DMS114 treated with DMSO at 0.1 percent for 48 hours (cell line): Measurements from ENCODE around the gene HOXA5.

ENCODE experiments used
- DNase-seq: peaks from one replicate; lab custom pipeline; 2025; ENCODE audit not compliant: unreplicated experiment; lab: John Stamatoyannopoulos, UW

The HOXA5 gene

DNA sequence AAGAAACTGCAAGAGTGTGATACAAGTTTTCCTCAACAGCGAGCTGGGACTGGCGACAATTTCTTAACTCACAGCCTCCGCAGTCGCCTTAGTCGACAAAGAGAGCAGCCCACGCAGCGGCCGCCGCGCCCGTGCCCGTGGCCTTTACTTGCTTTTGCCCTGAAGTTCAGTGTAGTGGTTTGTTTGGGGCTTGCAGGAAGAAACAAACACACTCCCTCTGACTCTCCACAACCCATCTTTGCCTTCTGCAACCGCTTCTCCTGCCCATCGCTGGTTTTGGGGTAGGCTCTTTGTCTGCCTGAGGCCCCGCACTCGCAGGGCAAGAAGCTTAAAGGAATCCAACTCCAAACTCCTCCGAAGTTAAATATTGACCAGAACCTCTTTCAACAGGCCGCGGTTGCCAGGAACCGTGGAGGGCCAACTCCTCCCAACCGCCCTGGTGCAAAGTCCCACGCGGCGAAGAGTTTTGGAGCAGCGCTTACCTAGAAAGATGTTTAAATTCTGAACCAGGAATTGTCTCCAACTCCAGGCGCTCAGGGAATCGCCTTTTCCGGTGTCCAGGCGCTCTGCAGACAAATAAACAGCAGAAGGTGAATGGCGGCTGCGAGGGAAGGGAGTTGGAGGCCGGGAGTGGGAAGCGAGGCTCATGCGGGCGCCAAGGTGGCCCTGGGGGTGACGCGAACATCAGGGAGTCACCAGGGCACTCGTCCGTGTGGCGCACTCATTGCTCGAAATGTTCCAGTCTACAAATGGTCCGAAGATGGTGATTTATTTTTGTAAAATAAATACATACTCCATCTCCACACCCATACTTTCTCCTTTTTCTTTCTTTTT is 21.2 kb downstream of the HOXA5 start:
- DNase-seq: no peak

GRCh38 chr7:27121684-27122076 is 21.8 kb downstream of the HOXA5 start:
- no peak for DNase-seq

GRCh38 chr7:27119412-27119911 is 24.0 kb downstream of the HOXA5 start:
- no peak for DNase-seq

DNA sequence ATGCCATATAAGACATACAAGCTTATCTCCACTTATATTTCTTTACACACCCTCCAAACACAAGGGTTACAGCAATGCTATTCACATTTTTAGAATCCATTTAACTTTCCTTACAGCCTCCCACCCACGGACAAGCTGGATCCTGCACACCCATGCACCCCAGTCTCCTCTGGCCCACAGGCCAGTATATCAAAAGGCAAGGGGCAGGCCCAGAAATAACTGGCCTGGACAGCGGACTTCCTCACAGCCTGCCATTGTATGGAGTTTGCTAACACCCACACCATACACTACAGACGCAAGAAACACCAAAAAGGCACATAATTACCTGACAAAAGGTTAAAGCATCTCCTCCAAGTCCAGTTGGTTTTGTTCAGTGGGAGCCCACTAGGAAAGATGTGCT is 24.9 kb downstream of the HOXA5 start:
- DNase-seq: no peak

DNA sequence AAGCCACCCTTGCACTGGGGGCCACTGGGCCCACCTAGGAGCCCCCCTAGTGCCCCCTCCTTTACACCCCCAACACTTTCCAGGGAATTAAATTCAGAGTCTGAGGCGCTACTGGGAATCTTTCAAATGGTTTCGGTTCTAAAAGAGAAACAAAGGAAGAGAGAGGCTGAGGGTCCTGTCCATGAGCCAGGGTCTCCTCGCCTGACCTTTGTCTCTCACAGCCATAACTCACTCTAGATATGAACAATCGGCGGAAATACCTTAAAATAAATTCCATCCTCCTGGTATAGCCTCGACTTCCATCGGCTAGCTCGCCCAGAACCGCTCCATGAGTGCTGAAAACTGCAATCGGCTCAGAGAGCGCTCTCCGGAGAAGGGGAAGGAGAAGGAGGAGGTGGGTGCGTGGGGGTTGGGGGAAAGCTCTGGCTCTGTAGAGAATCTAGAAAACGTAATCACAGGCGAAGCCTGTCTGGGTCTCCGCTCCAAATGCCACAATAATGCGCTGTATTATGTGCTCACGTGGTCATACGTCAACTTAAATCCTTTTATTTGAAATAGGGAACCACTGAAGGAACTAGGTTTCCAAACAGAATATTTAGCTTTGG is 25.5 kb downstream of the HOXA5 start:
- DNase-seq: no peak

DNA sequence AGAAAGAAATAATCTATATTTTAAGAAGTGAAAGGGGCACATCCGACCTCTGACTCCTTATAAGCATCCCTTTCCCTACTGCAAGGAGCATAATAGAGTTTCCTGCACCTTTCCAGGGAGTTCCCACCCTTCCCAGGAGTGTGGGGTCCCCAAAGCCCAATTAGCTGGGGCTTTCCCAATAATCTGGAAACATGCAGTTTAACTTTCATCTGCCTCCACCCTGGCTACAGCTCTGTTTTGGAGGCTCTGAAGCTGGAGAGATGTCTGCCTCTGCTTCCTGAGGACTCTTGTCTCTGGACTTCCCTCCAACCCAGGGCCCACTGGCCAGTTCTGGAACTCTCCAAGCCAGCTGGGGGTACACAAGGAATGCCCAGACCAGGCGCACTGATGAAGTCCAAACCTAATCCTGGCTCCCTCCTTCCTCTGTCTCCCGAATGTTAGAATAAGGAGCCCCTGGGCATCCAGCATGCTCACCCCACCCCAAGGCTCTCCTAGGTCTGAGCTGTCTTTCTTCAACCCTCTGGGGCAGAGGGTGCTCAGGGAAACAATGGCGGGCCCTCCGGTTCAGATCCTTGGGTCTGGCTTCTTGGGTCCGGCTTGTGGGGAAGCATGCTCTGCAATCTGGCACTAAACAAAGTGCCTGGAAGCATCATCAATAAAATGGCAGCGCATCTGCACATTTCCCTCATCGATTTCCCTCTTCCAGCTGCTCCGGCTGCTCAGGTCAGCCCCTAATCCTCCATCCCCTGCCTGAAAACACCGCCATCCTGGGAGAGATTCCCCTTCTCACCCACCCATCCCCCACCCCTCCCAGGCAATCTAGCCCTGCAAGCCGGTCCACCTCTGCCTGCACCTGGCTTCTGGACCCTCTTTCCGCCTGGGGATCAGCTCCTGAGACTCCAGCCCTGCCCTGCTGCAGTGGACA is 26.3 kb downstream of the HOXA5 start:
- DNase-seq: no peak

- DNase-seq: no peak
These were observed 27.2 kb downstream of the HOXA5 start for GRCh38 chr7:27116031-27116961.

- no peak for DNase-seq
These were observed 28.1 kb downstream of the HOXA5 start for GRCh38 chr7:27115221-27116026.

DNA sequence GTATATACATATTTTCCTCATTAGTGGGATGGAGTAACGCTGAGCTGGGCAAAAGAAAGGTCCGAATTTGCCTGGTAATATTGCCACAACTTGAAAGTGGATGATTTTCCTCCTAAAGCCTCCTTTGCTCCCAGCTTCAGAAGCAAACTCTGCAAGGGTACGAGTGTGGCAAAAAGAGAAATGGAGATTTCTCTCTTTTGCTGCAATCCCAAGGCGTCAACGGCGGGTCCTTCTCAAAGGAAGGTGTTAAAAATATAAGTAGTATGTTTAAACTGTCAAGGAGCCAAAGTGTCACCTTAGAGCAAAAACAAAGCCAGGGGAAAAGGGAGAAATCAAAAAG is 28.6 kb downstream of the HOXA5 start:
- DNase-seq: no peak

DNA sequence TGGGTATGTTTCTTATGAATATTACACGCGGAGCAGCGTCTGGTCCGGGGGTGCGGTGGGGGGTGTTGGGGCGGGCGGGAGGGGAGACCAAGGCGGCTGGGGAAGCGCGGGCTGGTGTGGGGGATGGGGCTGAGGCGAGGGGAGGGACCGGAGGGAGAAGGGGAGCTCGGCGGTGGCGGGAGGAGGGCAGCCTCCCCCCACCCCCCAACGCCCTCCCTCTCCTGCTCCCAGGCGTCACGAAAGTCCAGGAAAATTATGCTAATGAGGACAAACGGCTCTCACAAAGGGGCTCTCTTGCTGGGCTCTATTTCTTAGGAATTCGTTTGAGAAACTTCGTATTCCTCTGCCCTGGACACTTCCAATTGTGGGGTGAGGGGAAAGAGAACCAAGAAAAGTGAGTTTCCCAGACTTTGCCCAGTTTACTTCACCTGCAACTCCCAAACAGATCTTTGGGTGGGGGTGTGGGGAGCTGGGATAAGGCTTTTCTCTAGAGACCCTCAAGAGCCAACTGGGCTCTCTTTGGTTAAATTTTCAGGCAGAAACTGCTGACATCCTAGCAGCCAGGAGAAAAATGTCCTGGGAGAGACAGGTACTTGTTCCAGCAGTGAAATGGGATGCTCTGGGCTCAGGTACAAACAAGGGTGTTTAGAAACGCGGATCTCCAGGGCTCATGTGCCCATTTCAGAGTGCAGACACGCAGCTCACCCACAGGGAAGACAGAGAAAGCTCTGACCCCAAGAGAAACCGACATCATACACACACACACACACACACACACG is 29.3 kb downstream of the HOXA5 start:
- no peak for DNase-seq

GRCh38 chr7:27112955-27113949 is 30.2 kb downstream of the HOXA5 start:
- no peak for DNase-seq

- DNase-seq: no peak
These were observed 31.1 kb downstream of the HOXA5 start for GRCh38 chr7:27112361-27112760.

DNA sequence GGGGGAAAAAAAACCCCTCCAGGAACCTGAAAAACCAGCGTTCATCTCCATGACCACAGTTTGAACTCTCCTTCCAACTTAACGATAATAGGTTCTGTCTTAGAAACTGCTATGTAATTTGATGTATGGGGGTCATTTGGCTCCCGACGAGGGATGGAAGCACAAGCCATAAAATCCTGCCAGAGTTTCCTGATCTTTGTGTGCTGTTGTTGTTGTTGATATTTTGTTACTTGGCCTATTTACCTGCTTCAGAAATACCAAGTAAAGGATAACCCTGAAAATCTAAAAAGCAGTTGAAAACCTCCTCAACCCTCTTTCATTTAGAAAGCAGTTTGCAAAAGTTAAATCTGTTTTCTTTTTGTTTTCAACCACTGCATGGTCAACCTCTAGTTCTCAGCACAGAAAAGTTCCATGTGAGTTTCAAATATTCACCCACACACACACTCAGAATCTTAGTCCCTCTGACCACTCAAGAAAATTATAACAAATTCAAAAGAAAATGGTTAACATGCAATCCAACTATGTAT is 31.7 kb downstream of the HOXA5 start:
- no peak for DNase-seq

- no peak for DNase-seq
These were observed 32.3 kb downstream of the HOXA5 start for GRCh38 chr7:27111042-27111750.

- DNase-seq: no peak
These were observed 33.1 kb downstream of the HOXA5 start for GRCh38 chr7:27110186-27111031.
